Superior temporal gyrus (tissue), 1 donor: ENCODE measurements around the gene ADISSP.
"Not testable (repeated sequence)": the region's sequence is repeated elsewhere in the genome, so short reads cannot be mapped to it uniquely, and the experiment has no call there.

Experiments
- DNase-seq: peaks from one replicate; pipeline ENCODE4 v3.0.0-alpha.2; 2016; ENCODE audit errors: extremely low spot score

Gene ADISSP

DNA sequence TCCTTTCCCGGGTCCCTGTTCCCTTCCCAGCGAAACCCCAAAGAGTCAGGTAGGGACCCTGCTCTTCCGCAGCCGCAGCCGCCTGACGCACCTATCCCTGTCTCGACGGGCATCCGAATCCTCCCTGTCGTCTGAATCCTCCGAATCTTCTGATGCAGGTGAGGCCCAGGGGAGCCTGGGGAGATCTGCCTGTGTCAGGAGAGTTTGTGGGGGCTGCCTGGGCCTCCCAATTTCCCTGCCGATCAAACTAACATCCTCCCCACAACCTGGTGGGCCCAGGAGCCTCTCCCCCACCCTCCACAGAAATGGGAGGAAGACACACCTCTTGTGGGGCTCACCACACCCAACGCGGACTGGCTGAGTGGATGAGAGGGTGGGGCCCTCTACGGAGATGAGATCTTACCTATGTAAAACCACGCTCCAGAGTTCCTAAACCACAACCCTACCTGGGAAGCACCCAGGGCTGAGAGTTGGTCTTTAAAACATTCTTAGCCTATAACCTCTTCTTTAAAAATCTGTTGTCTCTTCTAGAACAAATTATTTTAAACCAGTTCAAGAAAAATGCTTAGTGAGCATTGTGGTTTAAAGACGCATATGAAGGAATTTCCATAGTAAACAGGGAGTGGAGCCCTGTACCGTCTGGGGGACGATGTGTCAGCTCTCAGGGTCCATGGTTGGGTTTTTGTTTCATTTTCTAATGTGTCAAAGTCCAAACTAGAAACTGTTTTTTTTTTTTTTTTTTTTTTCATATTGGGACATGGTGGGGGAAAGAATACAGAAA lies 30.2 kb upstream of the ADISSP start:
- no peak for DNase-seq

DNA sequence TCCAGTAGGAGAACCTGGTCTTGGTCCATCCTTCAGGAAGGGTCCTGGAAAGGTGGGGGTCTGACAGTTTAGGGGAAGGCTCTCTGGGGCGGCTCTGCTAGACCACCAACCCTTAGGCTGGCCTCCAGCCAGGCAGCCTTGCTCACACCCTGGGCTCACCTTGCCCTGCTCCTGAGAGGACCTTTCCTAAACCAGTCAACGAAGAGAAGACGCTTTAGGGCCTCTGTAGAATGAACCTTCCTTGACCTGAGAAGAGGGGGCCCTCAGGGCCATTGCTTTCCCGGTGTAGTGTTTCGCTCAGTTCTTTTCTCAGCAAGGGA lies 29.6 kb upstream of the ADISSP start:
- DNase-seq: no peak

DNA sequence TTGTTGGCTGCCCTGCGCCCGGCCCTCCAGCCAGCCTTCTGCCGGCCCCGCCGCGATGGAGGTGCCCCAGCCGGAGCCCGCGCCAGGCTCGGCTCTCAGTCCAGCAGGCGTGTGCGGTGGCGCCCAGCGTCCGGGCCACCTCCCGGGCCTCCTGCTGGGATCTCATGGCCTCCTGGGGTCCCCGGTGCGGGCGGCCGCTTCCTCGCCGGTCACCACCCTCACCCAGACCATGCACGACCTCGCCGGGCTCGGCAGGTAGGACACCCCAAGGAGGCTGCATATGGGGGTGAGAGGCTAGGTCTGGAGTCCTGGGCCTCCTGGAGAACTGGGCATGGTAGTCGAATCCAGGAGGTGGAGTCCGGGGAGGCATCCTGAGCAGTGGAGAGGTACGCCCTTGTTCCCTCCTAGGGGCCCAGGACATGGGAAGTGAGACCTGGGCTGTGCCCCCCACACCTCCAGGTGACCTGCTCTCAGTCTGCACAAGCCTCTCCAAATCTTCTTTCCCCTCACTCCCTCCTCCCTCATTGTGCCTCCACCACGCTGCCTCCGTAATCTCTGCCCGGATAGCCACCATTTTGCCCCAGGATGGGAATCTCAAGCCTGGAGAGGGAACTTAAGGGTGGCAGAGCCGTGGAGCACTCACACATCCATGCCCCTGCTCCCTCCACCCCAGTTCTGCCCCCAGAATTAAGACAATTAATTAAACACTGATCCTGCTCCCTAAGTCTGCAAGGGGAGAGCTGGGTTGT lies 29.1 kb upstream of the ADISSP start:
- no peak for DNase-seq

DNA sequence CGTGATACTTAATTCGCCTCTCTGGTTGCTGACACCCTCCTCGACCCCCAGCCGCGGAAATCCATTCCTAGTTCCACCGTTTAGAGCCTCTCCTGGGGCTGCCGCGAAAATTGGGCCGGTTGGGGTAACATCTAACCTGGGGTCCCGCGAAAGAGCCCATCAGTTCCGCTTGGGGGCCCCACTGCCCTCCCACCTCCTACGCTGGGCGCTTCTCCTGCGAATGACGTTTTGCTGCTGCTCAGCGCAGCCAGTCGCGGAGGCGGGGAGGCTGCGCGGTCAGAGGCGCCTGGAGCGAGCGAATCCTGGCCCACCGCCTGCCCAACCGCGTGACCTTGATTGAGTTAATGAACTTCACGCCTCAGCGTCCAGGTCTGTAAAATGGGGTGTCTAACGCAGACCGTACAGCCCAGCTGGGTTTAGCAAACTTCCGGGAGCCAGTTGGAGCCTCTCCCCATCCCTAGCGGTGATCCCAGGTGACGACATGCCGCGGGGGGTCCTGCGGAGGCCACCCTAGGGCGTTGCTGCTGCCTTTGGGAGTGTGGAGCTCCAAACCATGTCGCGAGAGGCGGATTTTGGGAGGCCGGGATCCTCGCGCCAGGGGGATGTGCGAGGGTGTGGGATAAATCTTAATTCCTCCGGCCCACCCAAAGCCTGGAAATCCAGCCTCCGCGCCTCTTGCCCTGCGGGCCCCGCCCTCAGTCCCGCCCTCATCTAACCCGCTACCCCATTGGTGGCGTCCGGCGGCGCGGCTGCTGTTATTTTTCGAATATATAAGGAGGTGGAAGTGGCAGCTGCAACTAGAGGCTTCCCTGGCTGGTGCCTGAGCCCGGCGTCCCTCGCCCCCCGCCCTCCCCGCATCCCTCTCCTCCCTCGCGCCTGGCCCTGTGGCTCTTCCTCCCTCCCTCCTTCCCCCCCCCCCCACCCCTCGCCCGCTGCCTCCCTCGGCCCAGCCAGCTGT lies 28.2 kb upstream of the ADISSP start, which contains the start of gene CDC25B:
TSS of gene CDC25B (plus strand) at position 800 of the 958 bp plus-strand sequence. CDS start 222 bp downstream, outside the sequence.
- peak; percentile 92 for DNase-seq

DNA sequence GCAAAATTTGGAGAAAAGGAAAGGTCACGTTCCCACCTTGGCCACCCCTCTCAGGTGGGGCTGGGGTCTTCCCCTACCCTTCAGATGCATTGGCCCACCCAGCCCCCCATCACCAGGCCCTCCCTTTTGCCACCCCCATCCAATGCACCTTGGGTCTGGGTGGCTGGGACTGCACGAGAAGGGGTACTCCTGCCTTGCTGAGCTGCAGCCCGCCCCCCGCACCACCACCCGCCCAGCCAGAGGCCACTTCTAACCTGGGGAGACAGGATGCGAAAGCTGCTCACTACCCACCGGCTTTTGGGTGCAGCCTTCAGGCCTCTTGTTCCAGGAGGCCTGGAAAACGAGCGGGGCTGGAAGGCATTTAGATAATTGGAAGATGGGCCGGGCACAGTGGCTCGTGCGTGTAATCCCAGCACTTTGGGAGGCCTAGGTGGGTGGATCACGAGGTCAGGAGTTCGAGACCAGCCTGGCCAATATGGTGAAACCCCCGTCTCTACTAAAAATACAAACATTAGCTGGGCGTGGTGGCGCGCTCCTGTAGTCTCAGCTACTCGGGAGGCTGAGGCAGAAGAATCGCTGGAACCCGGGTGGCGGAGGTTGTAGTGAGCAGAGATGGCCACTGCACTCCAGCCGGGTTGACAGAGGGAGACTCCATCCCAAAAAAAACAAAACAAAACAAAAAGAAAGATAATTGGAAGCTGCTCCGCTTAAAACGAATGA lies 27.3 kb upstream of the ADISSP start:
- no peak for DNase-seq

DNA sequence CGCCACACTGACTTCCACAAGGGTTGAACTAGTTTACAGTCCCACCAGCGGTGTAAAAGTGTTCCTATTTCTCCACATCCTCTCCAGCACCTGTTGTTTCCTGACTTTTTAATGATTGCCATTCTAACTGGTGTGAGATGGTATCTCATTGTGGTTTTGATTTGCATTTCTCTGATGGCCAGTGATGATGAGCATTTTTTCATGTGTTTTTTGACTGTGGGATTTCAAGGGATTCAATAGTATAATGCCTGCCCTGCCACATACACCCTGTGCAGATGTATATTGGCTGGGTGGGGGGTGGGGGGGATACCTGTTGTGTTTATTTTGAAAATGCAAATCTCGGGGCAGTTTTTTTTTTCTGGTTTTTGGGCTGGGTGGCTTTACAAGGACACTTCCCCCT lies 26.6 kb upstream of the ADISSP start:
- DNase-seq: not testable (repeated sequence)

DNA sequence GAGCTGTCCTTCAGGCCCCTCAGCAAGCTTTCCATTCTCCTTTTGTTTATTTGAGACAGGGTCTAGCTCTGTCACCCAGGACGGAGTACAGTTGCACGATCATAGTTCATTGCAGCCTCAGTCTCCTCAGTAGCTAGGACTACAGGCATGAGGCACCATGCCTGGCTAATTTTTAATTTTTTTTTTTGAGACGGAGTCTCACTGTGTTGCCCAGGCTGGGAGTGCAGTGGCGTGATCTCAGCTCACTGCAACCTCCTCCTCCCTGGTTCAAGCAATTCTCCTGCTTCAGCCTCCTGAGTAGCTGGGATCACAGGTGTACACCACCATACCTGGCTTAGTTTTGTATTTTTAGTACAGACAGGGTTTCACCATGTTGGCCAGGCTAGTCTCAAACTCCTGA lies 21.6 kb upstream of the ADISSP start:
- not testable (repeated sequence) for DNase-seq

DNA sequence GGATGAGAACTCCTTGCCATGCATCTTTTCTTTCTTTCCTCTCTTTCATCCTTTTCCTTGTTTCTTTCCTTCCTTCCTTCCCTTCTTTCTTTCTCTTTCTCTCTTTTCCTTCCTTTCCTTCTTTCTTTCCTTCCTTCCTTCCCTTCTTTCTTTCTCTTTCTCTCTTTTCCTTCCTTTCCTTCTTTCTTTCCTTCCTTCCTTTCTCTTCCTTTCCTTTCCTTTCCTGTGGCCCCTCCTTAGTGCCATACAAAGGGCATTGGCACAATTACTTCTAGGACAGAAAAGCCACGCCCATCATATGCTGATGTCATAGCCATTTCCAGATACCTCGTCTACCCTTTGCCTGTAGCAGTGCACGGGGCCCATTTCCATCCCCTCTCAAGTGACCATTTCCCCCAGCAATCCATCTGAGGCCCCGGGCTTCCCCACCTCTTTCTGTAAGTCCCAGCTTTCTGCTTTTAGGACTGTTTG lies 21.2 kb upstream of the ADISSP start:
- no peak for DNase-seq

DNA sequence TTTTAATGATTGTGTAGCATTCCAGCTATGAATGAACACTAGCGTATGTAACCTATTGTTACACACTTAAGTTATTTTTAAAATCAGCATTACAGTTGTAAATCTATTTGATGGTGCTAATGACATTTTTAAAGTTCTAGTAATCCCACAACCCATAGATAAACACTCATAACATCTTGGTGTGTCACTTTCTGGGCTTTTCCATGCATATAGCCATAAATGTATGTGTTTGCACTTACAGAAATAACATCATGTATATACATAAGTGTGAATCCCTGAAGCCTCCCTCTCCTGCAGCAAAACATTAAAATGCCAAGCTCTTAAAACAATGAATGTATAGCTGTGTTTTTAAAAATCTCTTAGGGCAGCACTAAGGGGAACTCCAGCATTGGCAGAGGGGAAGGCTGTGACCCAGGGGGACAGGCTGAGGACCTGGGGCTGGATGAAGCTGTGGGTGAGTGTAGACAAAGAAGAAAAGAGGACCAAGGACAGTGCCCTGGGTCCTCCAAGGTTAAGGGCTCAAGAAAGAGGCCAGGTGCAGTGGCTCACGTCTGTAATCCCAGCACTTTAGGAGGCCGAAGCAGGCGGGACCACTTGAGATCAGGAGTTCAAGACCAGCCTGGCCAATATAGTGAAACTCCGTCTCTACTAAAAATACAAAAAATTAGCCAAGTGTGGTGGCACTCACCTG lies 19.9 kb upstream of the ADISSP start:
- DNase-seq: peak; percentile 57

DNA sequence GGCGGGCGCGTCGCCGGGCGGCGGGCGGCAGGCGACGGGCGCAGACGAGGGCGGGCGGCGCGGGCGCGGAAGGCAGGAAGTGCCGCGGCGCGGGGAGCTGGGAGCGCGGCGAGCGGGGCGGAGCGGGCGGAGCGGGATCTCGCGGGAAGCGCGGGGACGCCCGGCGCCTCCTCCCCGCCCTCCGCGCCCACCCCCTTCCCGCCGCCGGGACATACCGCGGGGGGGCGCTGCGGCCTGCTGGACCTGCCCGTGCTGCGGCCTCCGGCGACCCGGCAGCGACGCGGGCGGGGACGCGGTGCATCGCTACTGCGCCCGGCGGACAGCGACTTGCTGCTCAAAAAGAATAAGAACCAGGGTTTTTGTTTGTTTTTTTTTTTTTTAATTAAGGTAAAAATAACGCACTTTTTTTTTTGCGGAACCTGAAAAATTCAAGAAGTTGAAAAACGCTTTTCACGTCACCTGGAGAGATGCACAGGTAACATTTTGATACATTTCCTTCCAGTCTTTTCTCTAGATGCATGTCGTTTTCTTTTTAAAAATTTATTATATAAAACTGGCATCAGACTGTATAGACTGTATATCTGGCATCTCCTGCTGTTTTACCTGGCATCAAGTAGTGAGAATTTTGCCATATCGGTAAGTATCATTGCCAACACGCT lies 19.2 kb upstream of the ADISSP start, which contains the start of gene CENPB:
TSS of gene CENPB (minus strand) at position 76 of the 659 bp plus-strand sequence. CDS start 257 bp downstream, outside the sequence.
- DNase-seq: peak; percentile 84

DNA sequence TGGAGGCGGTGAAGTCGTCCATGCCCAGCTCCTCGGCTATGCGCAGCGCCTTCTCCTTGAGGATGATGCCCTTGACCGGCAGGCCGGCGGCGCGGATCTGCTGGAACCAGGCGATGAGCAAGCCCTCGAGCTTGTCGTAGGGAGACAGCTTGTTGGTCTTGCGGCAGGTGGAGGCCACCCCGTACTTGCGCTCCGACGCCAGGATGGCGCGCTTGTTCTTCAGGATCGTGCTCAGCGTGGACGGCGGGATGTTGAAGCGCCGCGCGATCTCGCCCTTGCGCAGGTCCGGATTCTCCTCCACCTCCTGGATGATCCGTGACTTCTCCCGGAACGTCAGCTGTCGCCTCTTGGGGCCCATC lies 18.6 kb upstream of the ADISSP start:
- DNase-seq: no peak

DNA sequence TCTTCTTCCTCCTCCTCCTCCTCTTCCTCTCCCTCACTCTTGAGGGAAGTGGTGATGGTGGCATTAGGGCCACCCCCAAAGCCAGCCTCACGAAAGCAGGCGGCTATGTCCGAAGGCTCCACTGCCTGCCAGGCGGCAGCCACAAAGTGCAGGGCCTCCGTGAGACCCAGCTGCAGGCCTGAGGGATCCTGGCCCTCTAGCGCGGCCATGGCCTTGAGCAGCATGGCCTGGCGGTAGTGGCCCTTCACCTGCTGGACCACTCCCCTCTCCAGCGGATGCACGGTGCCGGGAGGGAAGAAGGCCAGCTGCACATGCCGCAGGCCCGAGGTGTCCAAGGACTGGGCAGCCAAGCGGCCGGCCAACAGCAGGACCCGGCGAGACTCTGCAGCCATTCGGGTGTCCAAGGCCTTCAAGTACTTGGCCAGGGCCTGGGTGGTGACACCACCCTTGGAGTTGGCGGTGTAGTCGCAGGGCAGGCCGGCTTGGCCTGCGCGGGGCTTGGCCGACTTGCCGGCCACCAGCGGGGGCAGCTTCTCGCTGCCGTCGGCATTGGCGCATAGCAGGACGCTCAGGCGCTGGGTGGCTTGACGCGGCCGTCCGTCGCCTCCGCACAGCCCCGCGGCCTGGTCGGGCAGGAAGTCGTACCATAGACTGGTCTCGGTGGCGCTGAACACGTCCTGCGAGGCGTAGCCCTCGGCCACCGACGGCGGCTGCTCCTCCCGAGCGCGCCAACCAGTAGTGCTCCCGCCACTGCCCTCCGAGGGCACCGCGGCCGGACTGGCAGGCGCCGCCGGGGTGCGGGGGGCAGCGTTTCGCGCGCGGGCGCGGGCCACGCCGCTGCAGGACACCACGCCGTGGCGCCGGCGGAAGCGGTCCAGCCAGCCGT lies 17.9 kb upstream of the ADISSP start:
- DNase-seq: no peak

DNA sequence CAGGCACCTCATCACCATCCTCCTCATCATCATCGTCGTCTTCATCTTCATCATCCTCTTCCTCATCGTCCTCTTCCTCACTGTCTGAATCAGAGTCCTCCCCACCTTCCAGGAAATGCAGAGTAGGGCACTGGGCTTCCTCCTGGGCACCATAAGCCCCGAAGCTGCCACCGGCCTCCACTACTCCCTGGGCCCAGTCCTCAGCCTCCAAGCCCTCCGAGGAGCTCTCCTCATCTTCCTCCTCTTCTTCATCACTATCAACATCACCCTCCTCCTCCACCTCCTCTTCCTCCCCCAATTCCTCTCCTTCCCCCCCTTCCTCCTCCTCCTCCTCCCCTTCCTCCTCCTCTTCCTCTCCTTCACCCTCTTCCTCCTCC lies 17.3 kb upstream of the ADISSP start:
- no peak for DNase-seq

DNA sequence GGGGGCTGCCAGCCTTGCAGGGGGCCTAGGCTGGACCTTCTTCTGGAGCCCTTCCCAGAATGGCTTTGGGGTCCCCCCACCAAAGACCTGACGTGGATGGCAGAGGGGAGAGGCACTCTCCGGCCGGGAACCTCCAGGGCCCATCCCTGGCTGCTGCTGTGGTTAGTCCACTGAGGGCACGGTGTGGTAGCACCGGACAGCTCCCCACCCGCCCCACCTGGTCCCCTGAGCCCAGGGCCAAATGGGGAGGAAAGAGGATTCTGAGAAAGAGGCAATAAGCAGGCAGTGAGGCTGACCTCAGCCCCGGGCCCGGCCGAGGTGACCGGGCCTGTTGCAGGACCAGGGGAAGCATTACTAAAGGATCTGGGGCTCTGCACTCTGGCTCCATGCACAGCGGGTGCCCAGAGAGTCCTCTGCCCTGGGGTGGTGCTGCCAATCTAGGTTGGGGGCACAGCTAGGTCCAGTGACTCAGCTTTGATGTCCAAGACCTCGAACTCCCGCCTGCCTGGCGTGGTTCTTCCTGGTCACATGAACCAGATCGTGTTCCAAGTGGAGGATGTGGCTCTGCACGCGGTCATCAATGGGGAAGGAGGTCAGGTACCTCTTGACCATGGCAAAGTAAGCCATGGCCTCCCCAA lies 16.8 kb upstream of the ADISSP start:
- no peak for DNase-seq

DNA sequence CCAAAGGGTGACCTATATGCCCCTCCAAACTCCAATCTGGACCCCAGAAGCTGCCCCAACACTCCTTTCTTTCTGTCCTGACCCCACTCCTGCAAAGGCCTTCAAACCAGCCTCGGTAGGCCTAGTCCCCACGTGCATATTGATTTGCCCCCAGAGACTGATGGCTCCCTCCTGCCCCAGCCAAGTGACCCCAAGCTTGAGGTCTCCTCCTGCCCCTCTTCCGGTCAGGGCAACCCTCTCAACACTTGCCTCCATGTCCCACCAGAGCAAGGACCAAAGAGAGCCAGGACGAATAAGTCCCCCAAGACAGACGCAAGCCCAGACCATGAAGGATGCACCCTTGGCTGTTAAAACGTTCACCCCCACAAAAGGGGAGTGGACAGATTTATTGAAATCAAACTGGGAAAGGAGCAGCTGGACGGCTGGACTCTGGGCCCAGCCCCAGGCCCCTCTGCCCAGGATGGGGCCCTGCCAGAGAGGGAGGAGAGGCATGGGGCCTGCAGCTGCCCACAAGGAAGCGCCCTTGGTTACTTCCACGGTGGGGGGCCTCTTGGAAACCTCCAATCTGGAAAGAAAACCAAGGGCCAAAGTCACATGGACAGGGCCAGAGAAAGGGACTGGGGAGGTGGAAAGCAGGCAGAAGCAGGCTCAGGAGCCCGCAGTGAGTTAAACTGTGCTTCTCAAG lies 16.1 kb upstream of the ADISSP start:
- no peak for DNase-seq

DNA sequence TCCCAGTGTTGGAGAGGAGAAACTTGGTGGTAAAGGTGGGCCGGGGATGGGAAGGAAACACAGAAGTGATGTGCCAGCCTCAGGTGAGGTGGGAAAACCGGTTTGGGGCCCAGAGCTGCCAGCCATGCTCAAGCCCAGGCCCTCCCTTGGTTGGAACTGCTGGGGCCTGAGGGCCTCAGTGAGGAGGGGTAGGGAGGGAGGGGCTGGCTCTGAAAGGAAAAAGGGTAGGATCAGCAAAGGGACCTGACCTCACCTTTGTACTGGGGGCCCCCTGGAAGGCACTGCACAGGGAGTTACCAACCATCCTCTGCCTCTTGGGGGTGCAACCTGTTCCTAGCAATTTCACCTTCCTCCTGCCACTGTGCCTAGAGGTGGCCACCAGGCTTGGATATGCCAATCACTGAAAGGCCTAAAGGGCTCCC lies 15.5 kb upstream of the ADISSP start:
- no peak for DNase-seq

DNA sequence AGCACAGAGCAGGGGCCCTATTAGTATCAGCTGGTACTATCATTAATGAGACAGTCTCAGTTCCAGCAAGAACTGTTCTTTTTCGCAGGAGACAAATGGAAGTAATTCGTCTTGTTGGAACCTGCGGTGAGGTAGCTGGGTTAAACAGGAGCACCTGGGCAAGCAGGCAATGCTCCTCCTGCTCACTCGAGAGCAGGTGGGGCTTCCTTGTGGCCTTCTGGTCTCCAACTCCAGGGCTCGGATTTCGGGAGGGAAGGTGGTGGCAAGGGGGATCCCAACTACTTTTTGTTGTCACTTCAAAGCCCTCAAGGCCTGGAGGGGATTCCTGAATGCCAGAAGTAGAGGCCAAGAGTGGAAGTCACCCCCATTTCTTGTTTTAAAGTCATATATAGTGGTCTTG lies 15.0 kb upstream of the ADISSP start:
- no peak for DNase-seq
